ENCODE data around the gene TOB1. TPM values are rescaled to one million over a fixed set of nuclear protein-coding genes. Genes with fewer than 3 reads are reported as not detected.

Gene TOB1
- total and polyA plus RNA-seq, 2 of the 4 experiments (the other 2 are of a cell fraction) = 4.3 to 9.0 TPM

DNA sequence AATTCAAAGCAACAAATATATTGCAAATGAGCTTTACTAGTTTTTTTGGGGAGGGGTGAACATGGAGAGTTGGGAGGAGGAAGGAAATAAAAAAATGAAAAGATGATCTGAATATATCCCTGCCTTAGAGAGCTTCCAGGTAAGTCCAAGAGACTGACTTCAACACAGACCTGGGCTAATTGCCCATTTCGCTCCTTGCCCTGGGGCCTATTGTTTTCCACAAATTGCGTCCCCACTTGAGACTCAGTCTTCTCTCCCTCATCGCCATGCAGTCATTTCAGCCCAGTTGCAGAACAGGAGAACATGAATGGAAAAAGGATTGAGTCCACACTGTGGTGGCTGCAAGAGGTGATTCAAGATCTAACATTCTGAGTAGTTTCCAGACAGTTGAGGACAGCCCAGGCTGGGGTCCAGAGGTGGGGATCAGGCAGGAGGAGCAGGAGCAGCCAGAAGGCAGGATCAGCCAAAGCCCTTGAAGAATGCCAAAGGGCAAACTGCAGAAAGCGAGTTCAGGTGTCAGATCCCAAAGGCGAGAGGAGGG lies 21.6 kb upstream of the TOB1 start (continued):
- no peak for TF ChIP-seq SMC3 (IDR thresholded peaks at IDR 0.05; ENCODE audit: low read depth, low read length)

DNA sequence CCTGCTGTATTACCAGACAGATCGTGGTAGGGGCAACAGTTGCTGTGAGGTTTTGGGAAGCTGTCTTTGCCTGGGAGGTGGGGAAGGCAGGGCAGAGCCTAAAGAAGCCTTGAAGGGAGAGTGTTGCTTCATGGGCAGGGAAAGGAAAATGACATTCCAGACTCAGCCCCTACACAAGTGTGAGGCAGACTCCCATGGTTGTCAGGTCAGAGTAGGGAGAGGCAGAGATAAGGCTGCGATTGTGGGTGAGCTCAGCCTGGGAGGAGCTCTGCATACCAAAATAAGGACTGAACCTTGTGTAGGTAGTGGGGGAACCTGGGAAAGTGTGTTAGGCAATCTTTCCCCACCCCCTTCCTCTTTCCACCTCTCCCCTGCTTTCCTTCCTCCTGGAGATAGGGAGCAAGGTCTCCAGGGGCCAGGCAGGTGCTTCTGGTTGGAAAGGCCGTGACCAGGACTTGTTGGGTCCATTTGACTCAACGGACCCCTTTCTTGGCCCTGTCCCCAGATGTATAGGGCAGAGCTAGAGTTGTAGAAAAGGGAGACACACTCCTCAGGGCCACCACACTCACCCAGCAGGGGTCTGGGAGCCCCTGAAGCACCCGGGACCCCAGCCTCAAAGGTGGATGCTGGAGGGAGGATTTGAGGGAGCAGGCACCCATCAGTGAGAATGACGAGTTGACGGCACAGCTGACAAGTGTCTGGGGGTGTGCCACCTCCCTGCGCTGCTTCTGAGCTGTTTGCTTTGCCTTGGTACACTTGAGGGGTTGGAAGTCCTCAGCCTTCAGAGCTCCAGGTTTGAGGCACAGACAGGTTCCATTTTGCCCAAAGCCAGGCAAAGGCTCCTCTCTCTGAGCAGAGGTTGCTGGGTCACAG lies 18.5 kb upstream of the TOB1 start:
- H3K4me2 ChIP-seq (ENCODE audit: low read depth, low read length) = no peak overlapping the region
- peaks cover 3% of the 10 kb centered on the region; the same call in 1 of the 2 replicates for H3K9me1 ChIP-seq (ENCODE audit: insufficient read depth, low read length)
- BruUV-seq (replicated peaks) = no TSS peak
- H2AFZ ChIP-seq (replicated peaks; ENCODE audit: low read length, poor library complexity) = no peak overlapping the region
- H3K27me3 ChIP-seq (ENCODE audit: control insufficient read depth, insufficient read depth, low read length) = peaks cover 19% of the 10 kb centered on the region
- no peak overlapping the region for H3K18ac ChIP-seq (ENCODE audit: low read depth, low read length)
- no peak overlapping the region for H3K14ac ChIP-seq (replicated peaks; ENCODE audit: low read depth, low read length)
- no peak overlapping the region for H3K27ac ChIP-seq (ENCODE audit: insufficient read depth, low read length)
- H3K4ac ChIP-seq (ENCODE audit: low read depth, low read length) = no peak overlapping the region
- H2BK15ac ChIP-seq (ENCODE audit: low read depth, low read length) = no peak overlapping the region
- no peak overlapping the region for H2AK5ac ChIP-seq (ENCODE audit: low read depth, low read length)
- H2BK20ac ChIP-seq (ENCODE audit: low read depth, low read length) = no peak overlapping the region
- no peaks in the 10 kb centered on the region for H3K79me1 ChIP-seq (ENCODE audit: low read depth in 1 of 2, low read length in 2 of 2)
- dilution Hi-C loops (cut with HindIII; ENCODE audit: low sequenced_read_pairs, unreplicated experiment) = no loop called here
- no peak overlapping the region for H2BK120ac ChIP-seq (ENCODE audit: low read depth, low read length)
- H2BK5ac ChIP-seq (ENCODE audit: low read depth, low read length, poor library complexity, severe bottlenecking) = no peak overlapping the region
- no peak overlapping the region for H3K56ac ChIP-seq (ENCODE audit: extremely low read depth, insufficient read depth, low read length)
- no peaks in the 10 kb centered on the region for H3K36me3 ChIP-seq (ENCODE audit: control insufficient read depth, insufficient read depth, low read length)
- ATAC-seq (ENCODE audit: low read depth) (peak; percentile 52), DNase-seq (no peak)
- no peak overlapping the region for H4K8ac ChIP-seq (ENCODE audit: low read depth in 2 of 2, low read length in 2 of 2)
- in situ Hi-C loops (cut with MboI; ENCODE audit: low sequenced_read_pairs) = no loop called here
- peaks cover 2% of the 10 kb centered on the region for H3K9me3 ChIP-seq (ENCODE audit: control insufficient read depth, insufficient read depth, low read length)
- H4K91ac ChIP-seq (ENCODE audit: insufficient read depth, low read depth, low read length) = no peak overlapping the region
- H4K5ac ChIP-seq (ENCODE audit: low read depth, low read length) = no peak overlapping the region
- H3K4me1 ChIP-seq (ENCODE audit: control insufficient read depth, insufficient read depth, low read length) = peaks cover 3% of the 10 kb centered on the region
- H2AK9ac ChIP-seq (replicated peaks; ENCODE audit: low read depth, low read length, poor library complexity) = peak overlapping the region; percentile 13
- CTCF ChIA-PET = no interaction called here
- WGBS, 2 experiments (ENCODE audit: extremely low coverage in 2 of 2, insufficient read length in 1 of 2) = no CpG with 5 or more reads among the region's 8 CpGs
- no peaks in the 10 kb centered on the region for H4K20me1 ChIP-seq (ENCODE audit: insufficient read depth, low read length)
- no peak overlapping the region for H3K23ac ChIP-seq (ENCODE audit: low read depth, low read length)
- no peak overlapping the region for H3K4me3 ChIP-seq (ENCODE audit: insufficient read depth, low read depth, low read length)
- H3K9ac ChIP-seq (ENCODE audit: low read depth, low read length) = no peak overlapping the region
- intact Hi-C loops (cut with micrococcal nuclease) = no loop called here
- POLR2A ChIA-PET (ENCODE audit: unreplicated experiment) = no interaction called here
- TF ChIP-seq MAZ (IDR thresholded peaks at IDR 0.05; ENCODE audit: borderline replicate concordance, low read depth, low read length) (no peak), CEBPB (IDR thresholded peaks at IDR 0.05; ENCODE audit: low read depth, low read length) (0 out of 2 replicates have a peak, but pooled peaks have one; percentile 23), NFE2L2 (IDR thresholded peaks at IDR 0.05; ENCODE audit: low read depth, low read length) (no peak)
